K562 (cell line): ENCODE data around the gene MTG1. TPM values are rescaled to one million over a fixed set of nuclear protein-coding genes. Genes with fewer than 3 reads are reported as not detected.

ENCODE experiments used
- CREM ChIP-seq: IDR thresholded peaks from 2 replicates; pipeline ENCODE4 v1.6.1; 2014; ENCODE audit warnings: antibody characterized with exemption, low read depth
- FUS ChIP-seq: fragments of 200-400 bp; formaldehyde crosslinking; optimal IDR thresholded peaks from 2 replicates; pipeline ENCODE3; 2017; ENCODE audit warnings: low read depth, low read length
- JUND ChIP-seq, 2 experiments: IDR thresholded peaks; 2 replicates in 1 of 2; 3 replicates in 1 of 2; pipeline ENCODE4 v1.6.1; 2011; ENCODE audit warnings: borderline replicate concordance in 2 of 2, low read depth in 2 of 2, low read length in 2 of 2, improper control_type of control experiment in 1 of 2, missing biosample characterization in 1 of 2, missing genetic modification characterization in 1 of 2, missing genetic modification reagents in 1 of 2
- KAT8 ChIP-seq: fragments of 450-650 bp; IDR thresholded peaks from 2 replicates; pipeline ENCODE4 v1.6.1; 2016; ENCODE audit warnings: low read depth, mild to moderate bottlenecking
- LCOR ChIP-seq: sonication (generic); formaldehyde crosslinking; IDR thresholded peaks from 2 replicates; pipeline ENCODE4 v1.8.0; 2022; ENCODE audit warnings: mild to moderate bottlenecking, missing genetic modification reagents
- NFXL1 ChIP-seq: fragments of 450-650 bp; formaldehyde crosslinking; IDR thresholded peaks from 2 replicates; pipeline ENCODE4 v1.4.0; 2021; ENCODE audit warnings: mild to moderate bottlenecking
- POU5F1 ChIP-seq: fragments of 150-350 bp; IDR thresholded peaks from 2 replicates; pipeline ENCODE4 v1.6.1; 2014; ENCODE audit warnings: borderline replicate concordance, low read length, low read depth, mild to moderate bottlenecking; ENCODE audit not compliant: partially characterized antibody
- PTTG1 ChIP-seq: fragments of 450-650 bp; IDR thresholded peaks from 2 replicates; pipeline ENCODE4 v1.6.1; 2016; ENCODE audit warnings: low read depth, mild to moderate bottlenecking, missing genetic modification characterization, missing compliant biosample characterization
- RB1 ChIP-seq: fragments of 450-650 bp; IDR thresholded peaks from 2 replicates; pipeline ENCODE4 v1.6.1; 2017; ENCODE audit warnings: low read depth, mild to moderate bottlenecking
- RBBP5 ChIP-seq: fragments of 200-600 bp; sonication (generic); IDR thresholded peaks from 2 replicates; pipeline ENCODE4 v1.6.1; 2012; ENCODE audit warnings: borderline replicate concordance, mild to moderate bottlenecking, low read length, control low read depth, inconsistent platforms; ENCODE audit not compliant: insufficient read depth, poor library complexity, severe bottlenecking
- RBFOX2 ChIP-seq: fragments of 200-400 bp; formaldehyde crosslinking; IDR thresholded peaks from 2 replicates; pipeline ENCODE4 v1.6.1; 2017; ENCODE audit warnings: low read depth, mild to moderate bottlenecking, low read length, moderate library complexity
- RHOXF2B ChIP-seq: fragments of 250-450 bp; sonication (Bioruptor Pico); conservative IDR thresholded peaks from 2 replicates; pipeline ENCODE4 v1.5.1; 2021
- SRSF1 ChIP-seq: fragments of 200-400 bp; formaldehyde crosslinking; IDR thresholded peaks from 2 replicates; pipeline ENCODE4 v1.6.1; 2017; ENCODE audit warnings: mild to moderate bottlenecking, low read depth, low read length, moderate library complexity
- THRAP3 ChIP-seq: fragments of 450-650 bp; IDR thresholded peaks from 2 replicates; pipeline ENCODE4 v1.6.1; 2016; ENCODE audit warnings: mild to moderate bottlenecking, inconsistent platforms, borderline replicate concordance
- YY1 ChIP-seq, 3 experiments: IDR thresholded peaks; 2 replicates each; pipeline ENCODE4 v1.6.1; 2011; ENCODE audit warnings: low read length in 2 of 3, mild to moderate bottlenecking in 2 of 3, moderate library complexity in 2 of 3, borderline replicate concordance in 1 of 3, control low read depth in 1 of 3, low read depth in 1 of 3; ENCODE audit not compliant: insufficient read depth in 3 of 3, insufficient replicate concordance in 2 of 3, control insufficient read depth in 1 of 3, insufficient read length in 1 of 3; ENCODE audit errors: extremely low read depth in 1 of 3
- ZEB2 ChIP-seq: fragments of 450-650 bp; IDR thresholded peaks from 2 replicates; pipeline ENCODE4 v1.6.1; 2016
- ZFX ChIP-seq: sonication (generic); formaldehyde crosslinking; IDR thresholded peaks from 2 replicates; pipeline ENCODE4 v1.8.0; 2022; ENCODE audit warnings: mild to moderate bottlenecking, missing genetic modification reagents, moderate library complexity
- ZNF134 ChIP-seq: fragments of 250-450 bp; sonication (Bioruptor Pico); conservative IDR thresholded peaks from 2 replicates; pipeline ENCODE4 v1.4.0; 2020
- polyA plus RNA-seq, 8 experiments: library from polyadenylated mRNA; depleted of rRNA in 4 of 8; stranded (reverse) in 5 of 8; unstranded in 3 of 8; fragments of >200 nt; fragmentation: Nextera tagmentation in 2 of 8; fragmentation: Illumina TruSeq in 1 of 8; extraction: Ambion mirVana in 2 of 8; extraction: Trizol in 1 of 8; gene quantifications; 2 replicates each; pipeline versions ENCODE4 v1.2.1 to v1.2.3, GENCODE V29; 2011 to 2014; ENCODE audit warnings: inconsistent platforms in 1 of 8, missing spikeins in 1 of 8
- total RNA-seq, 7 experiments: library from RNA; depleted of rRNA in 6 of 7; stranded (reverse); fragments of >200 nt in 6 of 7; fragmentation: Illumina TruSeq in 2 of 7; extraction: Trizol in 2 of 7; gene quantifications; 2 replicates each; pipeline versions ENCODE4 v1.2.1 to v1.2.3, GENCODE V29; 2011 to 2021; ENCODE audit warnings: low replicate concordance in 1 of 7
- TF ChIP-seq, protein P1 (sequence below): fragments of 450-650 bp; IDR thresholded peaks from 2 replicates; pipeline ENCODE4 v1.6.1; 2017; ENCODE audit warnings: mild to moderate bottlenecking, moderate library complexity
- TF ChIP-seq, protein P2 (sequence below): sonication (generic); formaldehyde crosslinking; IDR thresholded peaks from 2 replicates; pipeline ENCODE4 v1.8.0; 2022; ENCODE audit warnings: mild to moderate bottlenecking, low read depth, missing genetic modification reagents
- TF ChIP-seq, protein P3 (sequence below): fragments of 450-650 bp; IDR thresholded peaks from 2 replicates; pipeline ENCODE4 v1.6.1; 2014; ENCODE audit warnings: low read depth, mild to moderate bottlenecking, moderate library complexity, borderline replicate concordance
- TF ChIP-seq, protein P4 (sequence below), 2 experiments: fragments of 450-650 bp; conservative IDR thresholded peaks; 2 replicates each; pipeline ENCODE4 v1.6.1; 2017; ENCODE audit warnings: mild to moderate bottlenecking in 2 of 2, moderate library complexity in 2 of 2

The MTG1 gene
- total and polyA plus RNA-seq, 9 of the 15 experiments (the other 6 are each of a cell fraction or from before 2014, with no cell fraction given) = 2.8 to 28.2 (median 15.4) TPM

DNA sequence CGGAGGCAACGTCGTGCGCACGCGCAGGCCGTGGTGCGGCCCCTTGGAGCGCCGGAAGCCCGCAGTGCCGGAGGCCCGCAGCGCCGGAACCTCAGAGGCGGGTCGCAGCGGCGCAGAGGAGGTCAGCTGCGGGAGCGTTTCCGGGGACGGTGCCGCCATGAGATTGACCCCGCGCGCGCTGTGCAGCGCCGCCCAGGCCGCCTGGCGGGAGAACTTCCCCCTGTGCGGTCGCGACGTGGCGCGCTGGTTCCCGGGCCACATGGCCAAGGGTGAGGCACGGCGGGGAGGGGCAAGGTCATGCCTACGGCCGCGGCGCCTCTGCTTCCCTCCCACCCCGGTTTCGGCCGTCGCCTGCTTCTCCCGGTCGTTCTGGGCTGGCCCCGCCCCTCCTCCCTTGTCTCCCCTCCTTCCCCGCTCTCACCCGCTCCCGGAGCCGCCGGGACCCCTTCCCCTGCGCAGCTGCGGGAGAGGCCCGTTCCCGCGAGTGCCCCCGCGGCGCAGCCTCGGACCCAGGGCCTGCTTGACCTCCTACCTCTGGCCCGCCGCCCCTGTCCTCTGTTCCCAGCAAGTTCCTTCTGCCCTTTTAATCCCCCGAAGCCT lies at the start of gene MTG1 (continued):
- TF ChIP-seq THRAP3 (no peak), KAT8 (no peak), RHOXF2B (CRISPR knock-in tag) (no peak), RBBP5 (peak; percentile 65), SRSF1 (no peak), ZEB2 (peak; percentile 56), RB1 (peak; percentile 88), YY1 (IDR thresholded peaks at IDR 0.05; ENCODE audit: borderline replicate concordance in 1 of 3, control insufficient read depth in 1 of 3, extremely low read depth in 1 of 3, insufficient read depth in 3 of 3, insufficient read length in 1 of 3, insufficient replicate concordance in 2 of 3, low read depth in 1 of 3, low read length in 2 of 3) (peak; percentile 56 to 91 (median 90)), JUND (IDR thresholded peaks at IDR 0.05; ENCODE audit: borderline replicate concordance, low read depth, low read length) (peak; percentile 37; the same call in 1 of the 2 replicates), JUND (tag; IDR thresholded peaks at IDR 0.05; ENCODE audit: borderline replicate concordance, low read depth, low read length) (no peak; the same call in 2 of the 3 replicates), NFXL1 (no peak), LCOR (CRISPR knock-in tag) (peak; percentile 70), FUS (peak; percentile 36), ZNF134 (no peak), POU5F1 (no peak), ZFX (CRISPR knock-in tag) (peak; percentile 78), RBFOX2 (peak; percentile 93), CREM (peak; percentile 87), PTTG1 (no peak)
- TF ChIP-seq, protein P1, sequence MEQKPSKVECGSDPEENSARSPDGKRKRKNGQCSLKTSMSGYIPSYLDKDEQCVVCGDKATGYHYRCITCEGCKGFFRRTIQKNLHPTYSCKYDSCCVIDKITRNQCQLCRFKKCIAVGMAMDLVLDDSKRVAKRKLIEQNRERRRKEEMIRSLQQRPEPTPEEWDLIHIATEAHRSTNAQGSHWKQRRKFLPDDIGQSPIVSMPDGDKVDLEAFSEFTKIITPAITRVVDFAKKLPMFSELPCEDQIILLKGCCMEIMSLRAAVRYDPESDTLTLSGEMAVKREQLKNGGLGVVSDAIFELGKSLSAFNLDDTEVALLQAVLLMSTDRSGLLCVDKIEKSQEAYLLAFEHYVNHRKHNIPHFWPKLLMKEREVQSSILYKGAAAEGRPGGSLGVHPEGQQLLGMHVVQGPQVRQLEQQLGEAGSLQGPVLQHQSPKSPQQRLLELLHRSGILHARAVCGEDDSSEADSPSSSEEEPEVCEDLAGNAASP = no peak
- TF ChIP-seq, protein P2, sequence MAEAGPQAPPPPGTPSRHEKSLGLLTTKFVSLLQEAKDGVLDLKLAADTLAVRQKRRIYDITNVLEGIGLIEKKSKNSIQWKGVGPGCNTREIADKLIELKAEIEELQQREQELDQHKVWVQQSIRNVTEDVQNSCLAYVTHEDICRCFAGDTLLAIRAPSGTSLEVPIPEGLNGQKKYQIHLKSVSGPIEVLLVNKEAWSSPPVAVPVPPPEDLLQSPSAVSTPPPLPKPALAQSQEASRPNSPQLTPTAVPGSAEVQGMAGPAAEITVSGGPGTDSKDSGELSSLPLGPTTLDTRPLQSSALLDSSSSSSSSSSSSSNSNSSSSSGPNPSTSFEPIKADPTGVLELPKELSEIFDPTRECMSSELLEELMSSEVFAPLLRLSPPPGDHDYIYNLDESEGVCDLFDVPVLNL = peak; percentile 60; the same call in 1 of the 2 replicates
- TF ChIP-seq, protein P3, sequence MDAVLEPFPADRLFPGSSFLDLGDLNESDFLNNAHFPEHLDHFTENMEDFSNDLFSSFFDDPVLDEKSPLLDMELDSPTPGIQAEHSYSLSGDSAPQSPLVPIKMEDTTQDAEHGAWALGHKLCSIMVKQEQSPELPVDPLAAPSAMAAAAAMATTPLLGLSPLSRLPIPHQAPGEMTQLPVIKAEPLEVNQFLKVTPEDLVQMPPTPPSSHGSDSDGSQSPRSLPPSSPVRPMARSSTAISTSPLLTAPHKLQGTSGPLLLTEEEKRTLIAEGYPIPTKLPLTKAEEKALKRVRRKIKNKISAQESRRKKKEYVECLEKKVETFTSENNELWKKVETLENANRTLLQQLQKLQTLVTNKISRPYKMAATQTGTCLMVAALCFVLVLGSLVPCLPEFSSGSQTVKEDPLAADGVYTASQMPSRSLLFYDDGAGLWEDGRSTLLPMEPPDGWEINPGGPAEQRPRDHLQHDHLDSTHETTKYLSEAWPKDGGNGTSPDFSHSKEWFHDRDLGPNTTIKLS = peak; percentile 99
- TF ChIP-seq, protein P4, sequence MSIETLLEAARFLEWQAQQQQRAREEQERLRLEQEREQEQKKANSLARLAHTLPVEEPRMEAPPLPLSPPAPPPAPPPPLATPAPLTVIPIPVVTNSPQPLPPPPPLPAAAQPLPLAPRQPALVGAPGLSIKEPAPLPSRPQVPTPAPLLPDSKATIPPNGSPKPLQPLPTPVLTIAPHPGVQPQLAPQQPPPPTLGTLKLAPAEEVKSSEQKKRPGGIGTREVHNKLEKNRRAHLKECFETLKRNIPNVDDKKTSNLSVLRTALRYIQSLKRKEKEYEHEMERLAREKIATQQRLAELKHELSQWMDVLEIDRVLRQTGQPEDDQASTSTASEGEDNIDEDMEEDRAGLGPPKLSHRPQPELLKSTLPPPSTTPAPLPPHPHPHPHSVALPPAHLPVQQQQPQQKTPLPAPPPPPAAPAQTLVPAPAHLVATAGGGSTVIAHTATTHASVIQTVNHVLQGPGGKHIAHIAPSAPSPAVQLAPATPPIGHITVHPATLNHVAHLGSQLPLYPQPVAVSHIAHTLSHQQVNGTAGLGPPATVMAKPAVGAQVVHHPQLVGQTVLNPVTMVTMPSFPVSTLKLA (conservative IDR thresholded peaks at IDR 0.05) = peak; percentile 74 to 92; a peak in 3 of 4 replicates
